ENCODE data around the gene NOC2L.

NOC2L gene

DNA sequence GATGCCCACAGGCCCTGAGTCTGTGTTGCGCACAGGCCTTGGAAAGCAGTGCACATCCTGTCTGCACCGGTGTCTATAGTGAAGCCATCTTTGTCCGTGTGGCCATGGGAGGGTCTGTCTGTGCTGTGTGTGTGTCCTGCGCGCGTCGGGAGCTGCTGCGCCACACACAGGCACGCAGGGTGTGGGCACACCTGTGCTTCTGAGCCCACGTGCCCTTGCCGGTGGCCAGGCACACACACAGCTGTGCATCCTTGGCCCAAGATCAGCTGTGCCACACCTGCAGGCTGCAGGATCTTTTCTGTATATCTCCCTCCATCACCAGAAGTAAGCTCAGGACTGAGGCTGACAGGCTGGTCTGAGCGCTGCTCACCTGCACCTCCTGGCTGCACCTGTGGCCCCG lies 38.5 kb downstream of the NOC2L start:
- Histone ChIP-seq H3K9me3 (ENCODE audit: control insufficient read depth in 1 of 2, low read length in 2 of 2) (no peaks in the 10 kb centered on the region), H3K4me1 (ENCODE audit: control insufficient read depth in 1 of 2, insufficient read depth in 2 of 2, low read length in 2 of 2) (peaks cover 40 to 47% of the 10 kb centered on the region in 2 donors), H3K4me3 (ENCODE audit: low read depth in 1 of 2, low read length in 2 of 2) (no peak overlapping the region)

DNA sequence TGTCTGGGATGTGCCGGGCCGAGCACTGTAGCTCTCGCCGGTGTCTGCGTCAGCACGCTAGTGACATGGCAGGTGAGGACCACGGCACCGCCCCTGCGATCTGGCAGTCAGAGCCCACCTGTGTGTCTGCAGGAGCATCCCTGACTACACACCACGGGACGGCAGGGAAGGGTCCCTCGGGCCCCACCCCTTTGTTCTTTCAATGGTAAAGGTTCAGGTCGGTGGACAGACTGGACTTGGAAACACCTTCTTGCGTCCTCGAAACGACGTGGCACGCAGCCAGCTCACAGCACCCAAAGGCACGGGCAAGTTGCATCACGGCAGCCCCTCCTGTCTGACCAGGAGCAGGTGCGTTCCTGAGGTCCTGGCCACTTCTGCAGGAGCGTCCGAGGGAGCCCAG lies 39.0 kb downstream of the NOC2L start:
- H3K4me1 ChIP-seq (ENCODE audit: control insufficient read depth in 1 of 2, insufficient read depth in 2 of 2, low read length in 2 of 2), result peaks cover 40 to 47% of the 10 kb centered on the region in 2 donors
- H3K27ac ChIP-seq (ENCODE audit: low read depth, low read length), result no peak overlapping the region
- peaks cover 79 to 88% of the 10 kb centered on the region in 2 donors for H3K27me3 ChIP-seq (ENCODE audit: control insufficient read depth in 1 of 2, insufficient read depth in 2 of 2, low read length in 2 of 2)
- H3K4me3 ChIP-seq (ENCODE audit: low read depth in 1 of 2, low read length in 2 of 2), result no peak overlapping the region
- no peaks in the 10 kb centered on the region for H3K9me3 ChIP-seq (ENCODE audit: control insufficient read depth in 1 of 2, low read length in 2 of 2)
- H3K9ac ChIP-seq (ENCODE audit: low read depth in 1 of 2, low read length in 2 of 2), result no peak overlapping the region
- no peaks in the 10 kb centered on the region for H3K36me3 ChIP-seq (ENCODE audit: control insufficient read depth in 1 of 2, insufficient read depth in 2 of 2, low read length in 2 of 2)

More for the DNA sequence above, 38.5 kb downstream of the NOC2L start:
- no peak overlapping the region for H3K9ac ChIP-seq (ENCODE audit: low read depth in 1 of 2, low read length in 2 of 2)
- H3K27ac ChIP-seq (ENCODE audit: low read depth, low read length), result no peak overlapping the region
- no peaks in the 10 kb centered on the region for H3K36me3 ChIP-seq (ENCODE audit: control insufficient read depth in 1 of 2, insufficient read depth in 2 of 2, low read length in 2 of 2)
- peaks cover 75 to 83% of the 10 kb centered on the region in 2 donors for H3K27me3 ChIP-seq (ENCODE audit: control insufficient read depth in 1 of 2, insufficient read depth in 2 of 2, low read length in 2 of 2)

DNA sequence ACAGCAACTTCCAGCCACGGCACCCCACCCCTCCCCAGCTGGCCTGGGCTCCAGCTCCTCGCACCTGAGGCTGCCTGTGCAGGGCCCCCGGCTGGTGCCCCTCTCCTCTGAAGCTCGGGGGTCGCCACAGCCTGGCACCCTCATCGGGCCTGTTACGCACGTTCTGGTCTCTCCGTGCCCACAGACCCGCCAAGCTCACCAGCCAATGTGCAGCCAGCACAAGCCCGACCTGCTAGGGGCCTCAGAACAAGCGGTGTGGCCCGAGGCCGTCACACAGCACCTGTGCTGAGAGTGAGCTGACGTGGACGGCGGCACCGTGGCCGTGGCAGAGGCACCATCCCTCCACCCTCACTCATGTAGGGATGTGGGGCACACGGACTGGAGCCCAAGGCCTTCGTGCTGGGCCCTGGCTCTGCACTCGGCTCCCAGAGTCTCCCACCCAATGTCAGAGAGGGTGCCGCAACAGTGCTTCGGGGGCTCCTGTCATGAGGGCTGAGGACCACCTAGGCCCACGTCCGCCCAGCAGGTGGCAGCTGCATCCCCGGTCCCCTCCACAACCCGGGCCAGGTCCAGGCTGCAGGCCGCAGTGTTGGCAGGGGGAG lies 39.7 kb downstream of the NOC2L start:
- no peaks in the 10 kb centered on the region for H3K9me3 ChIP-seq (ENCODE audit: control insufficient read depth in 1 of 2, low read length in 2 of 2)
- no peak overlapping the region for H3K9ac ChIP-seq (ENCODE audit: low read depth in 1 of 2, low read length in 2 of 2)
- no peaks in the 10 kb centered on the region for H3K36me3 ChIP-seq (ENCODE audit: control insufficient read depth in 1 of 2, insufficient read depth in 2 of 2, low read length in 2 of 2)
- H3K27me3 ChIP-seq (ENCODE audit: control insufficient read depth in 1 of 2, insufficient read depth in 2 of 2, low read length in 2 of 2), result peaks cover 81 to 87% of the 10 kb centered on the region in 2 donors
- no peak overlapping the region for H3K4me3 ChIP-seq (ENCODE audit: low read depth in 1 of 2, low read length in 2 of 2)
- peaks cover 40 to 47% of the 10 kb centered on the region in 2 donors for H3K4me1 ChIP-seq (ENCODE audit: control insufficient read depth in 1 of 2, insufficient read depth in 2 of 2, low read length in 2 of 2)
- no peak overlapping the region for H3K27ac ChIP-seq (ENCODE audit: low read depth, low read length)

DNA sequence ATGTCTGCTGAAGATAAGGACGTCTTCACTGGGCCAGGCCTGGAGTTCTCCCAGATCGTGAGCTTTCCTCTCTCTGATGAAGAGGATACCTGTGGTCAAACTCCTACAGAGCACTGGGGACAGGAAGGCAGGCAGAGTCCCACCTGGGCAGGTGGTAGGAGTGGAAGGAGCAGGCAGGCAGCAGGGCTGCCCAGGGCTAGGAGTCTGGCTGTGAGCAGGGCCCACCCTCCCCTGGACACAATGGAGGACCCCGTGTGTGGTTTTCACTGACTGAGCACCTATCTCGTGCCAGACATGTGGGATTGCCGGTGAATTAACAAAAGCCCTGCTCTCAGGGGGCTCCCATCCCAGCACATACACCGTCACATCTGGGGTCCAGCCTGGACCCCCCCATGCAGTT lies 40.2 kb downstream of the NOC2L start:
- peaks cover 40 to 47% of the 10 kb centered on the region in 2 donors for H3K4me1 ChIP-seq (ENCODE audit: control insufficient read depth in 1 of 2, insufficient read depth in 2 of 2, low read length in 2 of 2)
- peaks cover 85 to 92% of the 10 kb centered on the region in 2 donors for H3K27me3 ChIP-seq (ENCODE audit: control insufficient read depth in 1 of 2, insufficient read depth in 2 of 2, low read length in 2 of 2)
- no peak overlapping the region for H3K27ac ChIP-seq (ENCODE audit: low read depth, low read length)
- no peaks in the 10 kb centered on the region for H3K9me3 ChIP-seq (ENCODE audit: control insufficient read depth in 1 of 2, low read length in 2 of 2)
- H3K9ac ChIP-seq (ENCODE audit: low read depth in 1 of 2, low read length in 2 of 2), result no peak overlapping the region
- H3K36me3 ChIP-seq (ENCODE audit: control insufficient read depth in 1 of 2, insufficient read depth in 2 of 2, low read length in 2 of 2), result no peaks in the 10 kb centered on the region
- H3K4me3 ChIP-seq (ENCODE audit: low read depth in 1 of 2, low read length in 2 of 2), result no peak overlapping the region

DNA sequence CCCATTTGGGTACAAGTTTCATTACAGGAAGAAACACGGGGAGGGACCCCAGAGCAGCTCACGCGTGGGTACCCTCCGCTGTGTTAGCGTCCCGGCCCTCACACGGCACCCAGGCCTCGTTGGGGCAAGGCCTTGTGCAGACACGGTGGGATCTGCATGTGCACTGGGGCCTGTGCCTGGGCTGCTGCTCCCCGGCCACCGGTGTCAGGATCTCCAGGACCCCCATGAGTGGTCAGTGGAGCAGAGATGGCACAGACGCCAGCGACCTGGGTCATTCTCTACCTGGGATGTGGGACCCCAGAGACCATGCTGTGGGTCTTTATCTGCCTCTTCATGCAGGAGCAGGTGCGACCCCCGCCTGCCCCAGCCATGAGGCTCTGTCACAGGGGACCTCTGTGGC lies 40.7 kb downstream of the NOC2L start:
- H3K4me3 ChIP-seq (ENCODE audit: low read depth in 1 of 2, low read length in 2 of 2), result no peak overlapping the region
- peaks cover 87 to 95% of the 10 kb centered on the region in 2 donors for H3K27me3 ChIP-seq (ENCODE audit: control insufficient read depth in 1 of 2, insufficient read depth in 2 of 2, low read length in 2 of 2)
- H3K27ac ChIP-seq (ENCODE audit: low read depth, low read length), result no peak overlapping the region
- no peaks in the 10 kb centered on the region for H3K36me3 ChIP-seq (ENCODE audit: control insufficient read depth in 1 of 2, insufficient read depth in 2 of 2, low read length in 2 of 2)
- H3K4me1 ChIP-seq (ENCODE audit: control insufficient read depth in 1 of 2, insufficient read depth in 2 of 2, low read length in 2 of 2), result peaks cover 38 to 45% of the 10 kb centered on the region in 2 donors
- no peak overlapping the region for H3K9ac ChIP-seq (ENCODE audit: low read depth in 1 of 2, low read length in 2 of 2)
- no peaks in the 10 kb centered on the region for H3K9me3 ChIP-seq (ENCODE audit: control insufficient read depth in 1 of 2, low read length in 2 of 2)

DNA sequence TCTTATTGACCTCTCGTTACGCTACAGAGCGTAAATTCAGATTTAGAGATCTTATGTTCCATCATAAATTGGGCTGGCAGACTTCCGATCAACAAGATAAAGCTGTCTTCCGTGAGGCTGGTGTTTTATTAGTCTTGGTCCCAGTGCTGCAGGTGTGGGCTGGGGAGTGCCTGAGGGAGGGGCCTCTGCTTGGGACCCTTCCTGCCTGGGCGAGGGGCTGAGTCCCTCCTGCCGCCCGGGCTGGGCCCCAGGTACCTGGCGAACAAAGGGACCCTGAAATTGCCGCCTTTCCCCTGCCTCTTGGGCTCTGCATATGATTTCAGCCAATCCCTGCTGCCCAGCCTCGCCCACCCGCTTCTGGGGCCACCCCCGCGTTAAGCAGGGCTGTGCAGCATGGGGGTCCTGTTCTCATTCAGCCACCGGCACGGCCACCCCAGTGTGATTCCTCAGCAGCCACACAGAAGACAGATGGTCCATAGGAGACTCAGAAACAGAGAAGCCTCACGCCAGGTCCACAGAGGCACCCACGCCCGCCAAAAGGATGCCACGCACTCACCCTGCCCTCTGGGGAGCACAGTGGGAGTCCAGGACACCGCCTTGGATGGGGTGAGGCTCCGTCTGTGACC lies 41.5 kb downstream of the NOC2L start:
- Histone ChIP-seq H3K9ac (ENCODE audit: low read depth in 1 of 2, low read length in 2 of 2) (no peak overlapping the region), H3K27me3 (ENCODE audit: control insufficient read depth in 1 of 2, insufficient read depth in 2 of 2, low read length in 2 of 2) (peaks cover 87 to 91% of the 10 kb centered on the region in 2 donors), H3K4me1 (ENCODE audit: control insufficient read depth in 1 of 2, insufficient read depth in 2 of 2, low read length in 2 of 2) (peaks cover 31 to 38% of the 10 kb centered on the region in 2 donors), H3K9me3 (ENCODE audit: control insufficient read depth in 1 of 2, low read length in 2 of 2) (no peaks in the 10 kb centered on the region), H3K36me3 (ENCODE audit: control insufficient read depth in 1 of 2, insufficient read depth in 2 of 2, low read length in 2 of 2) (no peaks in the 10 kb centered on the region), H3K4me3 (ENCODE audit: low read depth in 1 of 2, low read length in 2 of 2) (no peak overlapping the region), H3K27ac (ENCODE audit: low read depth, low read length) (no peak overlapping the region)

DNA sequence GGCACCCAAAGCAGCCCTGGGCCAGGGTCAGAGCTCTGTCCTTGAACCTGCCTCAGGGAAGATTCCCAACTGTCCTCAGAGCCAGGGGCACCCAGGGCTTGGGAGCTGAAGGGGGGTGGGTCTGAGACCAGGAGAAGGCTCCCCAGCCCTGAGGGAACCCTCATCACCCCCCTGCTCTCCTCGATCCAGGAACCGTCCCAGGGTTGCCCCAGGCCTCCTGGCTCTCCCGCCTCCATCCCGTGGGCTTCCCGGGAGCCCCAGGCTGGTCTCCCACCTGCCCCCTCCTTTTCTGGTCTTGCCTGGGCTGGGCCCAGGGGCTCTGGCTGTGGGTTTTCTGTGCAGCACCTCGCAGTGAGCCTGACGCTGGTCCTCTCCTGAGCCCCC lies 42.0 kb downstream of the NOC2L start:
- Histone ChIP-seq H3K4me3 (ENCODE audit: low read depth in 1 of 2, low read length in 2 of 2) (no peak overlapping the region), H3K4me1 (ENCODE audit: control insufficient read depth in 1 of 2, insufficient read depth in 2 of 2, low read length in 2 of 2) (peaks cover 31 to 38% of the 10 kb centered on the region in 2 donors), H3K9ac (ENCODE audit: low read depth in 1 of 2, low read length in 2 of 2) (no peak overlapping the region), H3K27ac (ENCODE audit: low read depth, low read length) (no peak overlapping the region), H3K9me3 (ENCODE audit: control insufficient read depth in 1 of 2, low read length in 2 of 2) (no peaks in the 10 kb centered on the region), H3K27me3 (ENCODE audit: control insufficient read depth in 1 of 2, insufficient read depth in 2 of 2, low read length in 2 of 2) (peaks cover 86 to 91% of the 10 kb centered on the region in 2 donors), H3K36me3 (ENCODE audit: control insufficient read depth in 1 of 2, insufficient read depth in 2 of 2, low read length in 2 of 2) (no peaks in the 10 kb centered on the region)

DNA sequence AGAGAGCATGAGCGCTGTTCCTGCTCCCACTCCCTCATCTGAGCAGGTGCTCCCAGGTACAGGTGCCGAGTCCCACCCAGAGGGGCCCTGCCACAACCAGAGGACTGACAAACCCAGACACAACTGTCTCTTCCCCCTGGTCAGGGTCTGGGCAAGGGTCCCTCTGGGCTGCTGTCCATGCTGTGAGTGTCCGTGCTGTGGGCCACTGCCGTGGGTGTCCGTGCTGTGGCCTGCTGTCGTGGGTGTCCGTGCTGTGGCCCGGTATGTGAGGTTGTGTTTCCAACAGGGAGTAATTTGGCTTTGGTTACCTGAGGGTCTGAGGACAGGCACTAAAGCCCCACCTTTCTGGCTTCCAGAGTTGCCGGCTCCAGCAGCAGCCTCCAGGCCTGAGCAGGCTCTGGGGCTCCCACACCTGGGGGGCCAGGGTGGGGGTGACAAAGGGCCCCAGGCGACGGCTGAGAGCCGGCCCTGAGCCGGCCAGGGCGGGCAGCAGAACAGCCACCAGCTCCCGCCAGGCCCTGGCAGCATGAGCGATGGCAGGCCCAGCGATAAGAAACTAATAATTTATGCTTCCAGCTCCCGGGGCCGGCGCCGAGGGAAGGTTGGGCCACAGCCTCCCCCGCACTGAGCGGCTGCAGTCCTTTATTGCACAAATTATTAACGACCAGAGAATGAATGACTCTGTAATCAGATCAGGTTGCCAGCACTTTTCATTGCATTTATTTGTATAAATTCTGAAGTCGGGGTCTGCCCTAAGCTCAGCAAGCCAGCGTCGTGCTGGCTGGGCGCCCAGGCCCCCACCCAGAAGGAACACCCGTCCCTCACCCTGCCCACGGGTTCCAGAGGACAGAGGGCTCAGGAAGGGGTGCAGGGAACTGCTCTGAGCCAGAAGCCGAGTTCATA lies 42.6 kb downstream of the NOC2L start:
- Histone ChIP-seq H3K36me3 (ENCODE audit: control insufficient read depth in 1 of 2, insufficient read depth in 2 of 2, low read length in 2 of 2) (no peaks in the 10 kb centered on the region), H3K27me3 (ENCODE audit: control insufficient read depth in 1 of 2, insufficient read depth in 2 of 2, low read length in 2 of 2) (peaks cover 86 to 90% of the 10 kb centered on the region in 2 donors), H3K9ac (ENCODE audit: low read depth in 1 of 2, low read length in 2 of 2) (no peak overlapping the region), H3K27ac (ENCODE audit: low read depth, low read length) (no peak overlapping the region), H3K4me3 (ENCODE audit: low read depth in 1 of 2, low read length in 2 of 2) (no peak overlapping the region), H3K4me1 (ENCODE audit: control insufficient read depth in 1 of 2, insufficient read depth in 2 of 2, low read length in 2 of 2) (peaks cover 28 to 37% of the 10 kb centered on the region in 2 donors), H3K9me3 (ENCODE audit: control insufficient read depth in 1 of 2, low read length in 2 of 2) (no peaks in the 10 kb centered on the region)

DNA sequence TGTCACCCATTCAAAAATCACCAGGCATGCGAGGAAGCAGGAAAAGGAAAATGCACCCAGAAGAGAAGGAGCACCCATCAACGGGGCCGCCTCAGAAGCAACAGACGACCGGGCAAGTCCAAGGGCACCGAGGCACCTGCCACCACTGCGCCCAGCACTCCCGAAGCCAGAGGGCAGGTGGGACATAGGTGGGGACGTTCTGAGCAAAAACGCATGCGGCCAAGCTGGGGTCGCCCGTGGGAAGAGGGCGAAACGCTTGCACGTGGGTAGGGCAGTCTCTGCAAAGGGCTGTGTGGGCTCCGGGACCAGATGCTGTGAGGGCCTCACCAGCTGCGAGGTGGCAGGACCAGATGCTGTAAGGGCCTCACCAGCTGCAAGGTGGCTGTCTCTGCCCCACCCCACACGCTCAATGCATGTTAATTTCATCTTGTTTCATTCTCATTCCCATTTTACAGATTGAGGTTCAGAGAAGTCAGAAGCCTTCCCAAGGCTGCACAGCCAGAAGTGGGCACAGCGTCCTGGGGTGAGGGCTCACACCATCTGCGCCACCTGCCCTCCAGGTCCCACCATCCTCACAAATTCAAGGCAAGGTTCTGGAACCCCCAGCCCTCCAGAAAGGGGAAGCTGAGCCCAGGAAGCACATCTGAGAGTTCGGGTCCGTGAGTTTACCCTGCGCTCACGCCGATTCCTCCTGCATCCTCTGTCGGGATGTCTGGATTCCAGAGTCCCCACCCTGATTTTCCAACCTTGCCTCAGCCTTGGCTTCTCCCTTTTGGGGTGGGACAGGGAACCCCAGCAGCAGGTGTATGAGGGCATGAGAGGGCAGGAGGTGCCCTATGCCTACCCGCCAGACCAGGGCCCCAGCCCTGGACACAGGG lies 43.5 kb downstream of the NOC2L start:
- no peak overlapping the region for H3K27ac ChIP-seq (ENCODE audit: low read depth, low read length)
- no peak overlapping the region for H3K9ac ChIP-seq (ENCODE audit: low read depth in 1 of 2, low read length in 2 of 2)
- H3K9me3 ChIP-seq (ENCODE audit: control insufficient read depth in 1 of 2, low read length in 2 of 2), result no peaks in the 10 kb centered on the region
- no peaks in the 10 kb centered on the region for H3K36me3 ChIP-seq (ENCODE audit: control insufficient read depth in 1 of 2, insufficient read depth in 2 of 2, low read length in 2 of 2)
- H3K4me3 ChIP-seq (ENCODE audit: low read depth in 1 of 2, low read length in 2 of 2), result no peak overlapping the region
- peaks cover 86 to 91% of the 10 kb centered on the region in 2 donors for H3K27me3 ChIP-seq (ENCODE audit: control insufficient read depth in 1 of 2, insufficient read depth in 2 of 2, low read length in 2 of 2)
- peaks cover 19 to 33% of the 10 kb centered on the region in 2 donors for H3K4me1 ChIP-seq (ENCODE audit: control insufficient read depth in 1 of 2, insufficient read depth in 2 of 2, low read length in 2 of 2)

Measured in duodenal mucosa (tissue), 2 donors.